Stimulated activated effector memory CD8-positive, alpha-beta T cell treated with anti-CD3 and anti-CD28 coated beads, Interleukin-12 subunit alpha, Interleukin-12 subunit beta, amount 100 ng/mL, for 72 hours (primary cell): ENCODE results near the gene RAD51AP1.

ENCODE experiments used
- ATAC-seq: fragments of 150-1000 bp; cut with Tn5 transposase; 2 replicates; pipeline ENCODE4 v1.10.0; 2021
- DNase-seq, 2 donors: peaks; one replicate each; pipeline ENCODE4 v3.0.0; 2021 to 2022; ENCODE audit warnings: low spot score in 2 of 2
- H3K27ac Mint-ChIP-seq: one replicate; pipeline ENCODE4 v1.8.0; 2022; ENCODE audit warnings: mild to moderate bottlenecking, mixed read lengths
- H3K36me3 Mint-ChIP-seq: one replicate; pipeline ENCODE4 v1.8.0; 2022; ENCODE audit warnings: mild to moderate bottlenecking, mixed read lengths
- H3K4me1 Mint-ChIP-seq: one replicate; pipeline ENCODE4 v1.8.0; 2022; ENCODE audit warnings: mixed read lengths
- H3K4me3 Mint-ChIP-seq: one replicate; pipeline ENCODE4 v1.8.0; 2022; ENCODE audit warnings: mild to moderate bottlenecking, mixed read lengths
- H3K9me3 Mint-ChIP-seq: one replicate; pipeline ENCODE4 v1.8.0; 2022; ENCODE audit warnings: mixed read lengths

Gene RAD51AP1

GRCh38 chr12:4530982-4531586, 7.6 kb upstream of the RAD51AP1 start:
- no peak for ATAC-seq
- Mint-ChIP-seq H3K4me3 (no peak overlapping the region), H3K9me3 (no peaks in the 10 kb centered on the region), H3K4me1 (no peaks in the 10 kb centered on the region), H3K36me3 (peaks cover 21% of the 10 kb centered on the region), H3K27ac (no peak overlapping the region)
- no peak for DNase-seq

DNA sequence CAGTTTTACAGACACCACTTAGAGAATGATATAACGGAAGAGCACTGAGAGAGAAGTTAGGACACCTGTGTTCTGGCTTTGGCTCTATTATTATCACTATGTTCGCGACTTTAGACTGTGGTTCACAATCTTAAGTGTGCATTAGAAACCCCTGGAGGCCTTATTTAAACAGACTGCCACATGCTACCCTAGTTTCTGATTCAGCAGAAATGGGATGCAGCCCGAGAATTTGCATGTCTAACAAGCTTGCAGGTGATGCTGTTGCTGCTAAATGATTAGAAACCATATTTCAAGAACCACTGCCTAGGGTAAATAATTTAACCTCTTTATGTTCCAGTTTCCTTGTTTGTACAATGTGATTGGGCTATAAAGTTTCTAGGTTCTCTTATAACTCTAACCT, 3.6 kb upstream of the RAD51AP1 start:
- Mint-ChIP-seq H3K9me3 (no peaks in the 10 kb centered on the region), H3K4me1 (peaks cover 24% of the 10 kb centered on the region), H3K36me3 (peaks cover 12% of the 10 kb centered on the region), H3K27ac (no peak overlapping the region), H3K4me3 (no peak overlapping the region)
- ATAC-seq = no peak
- no peak for DNase-seq

GRCh38 chr12:4535871-4536270, 2.8 kb upstream of the RAD51AP1 start:
- Mint-ChIP-seq H3K27ac (no peak overlapping the region), H3K36me3 (peaks cover 17% of the 10 kb centered on the region), H3K4me1 (peaks cover 26% of the 10 kb centered on the region), H3K9me3 (no peaks in the 10 kb centered on the region), H3K4me3 (no peak overlapping the region)
- ATAC-seq (no peak), DNase-seq (no peak)

DNA sequence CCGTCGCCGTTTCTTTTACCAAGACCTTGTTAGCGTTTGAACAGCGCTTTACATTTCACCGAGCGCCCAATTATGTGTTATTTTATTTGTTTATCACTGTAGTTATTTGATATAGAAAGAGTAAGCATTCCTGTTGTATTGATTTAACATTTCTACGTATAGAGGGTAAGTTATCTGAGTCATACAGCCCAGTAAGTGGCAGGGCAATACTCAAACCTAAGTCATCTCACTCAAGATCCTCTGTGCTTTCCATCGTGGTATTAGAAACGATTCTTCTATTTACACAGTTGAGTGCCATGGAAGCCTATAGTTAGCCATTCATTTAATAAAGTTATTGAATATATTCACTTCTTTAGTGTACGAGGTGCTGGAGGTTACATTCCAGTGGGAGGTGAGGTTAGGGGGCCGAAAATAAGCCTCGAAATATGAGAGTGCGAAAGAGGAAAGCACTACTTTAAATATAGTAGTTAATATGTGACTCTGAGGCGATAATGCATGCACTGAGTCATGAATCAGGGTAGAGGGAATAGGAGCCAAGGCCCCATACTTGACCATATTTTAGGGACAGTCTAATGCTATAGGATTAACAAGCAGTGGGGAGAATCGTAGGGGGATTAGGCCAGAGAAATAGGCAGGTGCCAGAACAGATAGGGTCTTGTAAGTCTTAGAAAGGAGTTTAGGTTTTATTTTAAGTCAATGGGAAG, 629 bp downstream of the RAD51AP1 start:
- H3K4me3 Mint-ChIP-seq = peak overlapping the region; percentile 93
- no peaks in the 10 kb centered on the region for H3K9me3 Mint-ChIP-seq
- peaks cover 26% of the 10 kb centered on the region for H3K4me1 Mint-ChIP-seq
- peak overlapping the region; percentile 100 for H3K27ac Mint-ChIP-seq
- ATAC-seq (peak; percentile 53), DNase-seq (no peak)
- peaks cover 45% of the 10 kb centered on the region for H3K36me3 Mint-ChIP-seq

GRCh38 chr12:4540170-4540569, 1.5 kb downstream of the RAD51AP1 start:
- DNase-seq (no peak), ATAC-seq (peak; percentile 42)
- H3K36me3 Mint-ChIP-seq = peaks cover 53% of the 10 kb centered on the region
- H3K4me1 Mint-ChIP-seq = peaks cover 26% of the 10 kb centered on the region
- peak overlapping the region; percentile 100 for H3K27ac Mint-ChIP-seq
- H3K9me3 Mint-ChIP-seq = no peaks in the 10 kb centered on the region
- peak overlapping the region; percentile 93 for H3K4me3 Mint-ChIP-seq

DNA sequence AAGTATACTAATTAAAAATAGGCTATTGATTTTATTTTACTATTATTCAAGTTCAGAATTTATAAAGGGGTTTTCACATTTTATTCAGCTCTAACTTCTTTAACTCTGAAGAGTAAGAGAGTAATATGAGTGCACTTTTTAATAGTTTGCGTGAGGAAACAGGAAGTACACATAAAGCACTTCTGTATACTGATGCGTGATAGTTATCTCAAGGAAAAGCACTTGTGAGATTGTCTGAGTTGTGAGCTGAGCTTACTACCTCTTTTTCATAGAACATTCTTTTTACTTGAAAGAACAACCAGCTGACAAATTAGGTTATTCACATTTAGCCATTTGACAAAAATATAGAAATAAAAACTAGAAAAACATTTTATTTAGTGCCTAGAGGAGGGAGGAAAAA, 1.9 kb downstream of the RAD51AP1 start:
- H3K27ac Mint-ChIP-seq = no peak overlapping the region
- H3K36me3 Mint-ChIP-seq = peaks cover 58% of the 10 kb centered on the region
- H3K4me3 Mint-ChIP-seq = no peak overlapping the region
- peaks cover 26% of the 10 kb centered on the region for H3K4me1 Mint-ChIP-seq
- H3K9me3 Mint-ChIP-seq = no peaks in the 10 kb centered on the region
- DNase-seq (no peak), ATAC-seq (no peak)

GRCh38 chr12:4545195-4545594, 6.5 kb downstream of the RAD51AP1 start:
- DNase-seq = no peak
- Mint-ChIP-seq H3K36me3 (peaks cover 70% of the 10 kb centered on the region), H3K9me3 (no peaks in the 10 kb centered on the region), H3K27ac (no peak overlapping the region), H3K4me1 (peaks cover under 1% of the 10 kb centered on the region), H3K4me3 (no peak overlapping the region)
- no peak for ATAC-seq

- H3K4me1 Mint-ChIP-seq = no peaks in the 10 kb centered on the region
- DNase-seq = no peak
- no peak overlapping the region for H3K27ac Mint-ChIP-seq
- H3K36me3 Mint-ChIP-seq = peaks cover 27% of the 10 kb centered on the region
- ATAC-seq = no peak
- no peaks in the 10 kb centered on the region for H3K9me3 Mint-ChIP-seq
- no peak overlapping the region for H3K4me3 Mint-ChIP-seq
These were observed 13.5 kb downstream of the RAD51AP1 start for GRCh38 chr12:4552191-4552590.

GRCh38 chr12:4553943-4554342, 15.3 kb downstream of the RAD51AP1 start:
- Mint-ChIP-seq H3K4me3 (no peak overlapping the region), H3K27ac (no peak overlapping the region), H3K4me1 (no peaks in the 10 kb centered on the region), H3K36me3 (peaks cover 23% of the 10 kb centered on the region), H3K9me3 (no peaks in the 10 kb centered on the region)
- DNase-seq (no peak), ATAC-seq (no peak)

GRCh38 chr12:4555804-4556203, 17.1 kb downstream of the RAD51AP1 start:
- H3K27ac Mint-ChIP-seq = no peak overlapping the region
- H3K4me3 Mint-ChIP-seq = no peak overlapping the region
- H3K9me3 Mint-ChIP-seq = no peaks in the 10 kb centered on the region

GRCh38 chr12:4556735-4557530, 18.2 kb downstream of the RAD51AP1 start:
- ATAC-seq (no peak), DNase-seq (no peak)
- H3K27ac Mint-ChIP-seq = no peak overlapping the region
- no peaks in the 10 kb centered on the region for H3K9me3 Mint-ChIP-seq
- no peaks in the 10 kb centered on the region for H3K36me3 Mint-ChIP-seq
- no peaks in the 10 kb centered on the region for H3K4me1 Mint-ChIP-seq
- H3K4me3 Mint-ChIP-seq = no peak overlapping the region

More at GRCh38 chr12:4555804-4556203, 17.1 kb downstream of the RAD51AP1 start:
- no peak for ATAC-seq
- Mint-ChIP-seq H3K4me1 (no peaks in the 10 kb centered on the region), H3K36me3 (peaks cover 9% of the 10 kb centered on the region)
- no peak for DNase-seq

GRCh38 chr12:4557586-4557985, 18.9 kb downstream of the RAD51AP1 start:
- H3K27ac Mint-ChIP-seq = no peak overlapping the region
- no peak for DNase-seq

GRCh38 chr12:4558171-4558570, 19.5 kb downstream of the RAD51AP1 start:
- no peak overlapping the region for H3K4me3 Mint-ChIP-seq
- ATAC-seq (no peak), DNase-seq (no peak)
- H3K36me3 Mint-ChIP-seq = no peaks in the 10 kb centered on the region
- H3K27ac Mint-ChIP-seq = no peak overlapping the region
- no peaks in the 10 kb centered on the region for H3K4me1 Mint-ChIP-seq
- H3K9me3 Mint-ChIP-seq = no peaks in the 10 kb centered on the region

More at GRCh38 chr12:4557586-4557985, 18.9 kb downstream of the RAD51AP1 start:
- no peaks in the 10 kb centered on the region for H3K36me3 Mint-ChIP-seq
- no peak for ATAC-seq
- H3K4me3 Mint-ChIP-seq = no peak overlapping the region
- H3K9me3 Mint-ChIP-seq = no peaks in the 10 kb centered on the region
- no peaks in the 10 kb centered on the region for H3K4me1 Mint-ChIP-seq

DNA sequence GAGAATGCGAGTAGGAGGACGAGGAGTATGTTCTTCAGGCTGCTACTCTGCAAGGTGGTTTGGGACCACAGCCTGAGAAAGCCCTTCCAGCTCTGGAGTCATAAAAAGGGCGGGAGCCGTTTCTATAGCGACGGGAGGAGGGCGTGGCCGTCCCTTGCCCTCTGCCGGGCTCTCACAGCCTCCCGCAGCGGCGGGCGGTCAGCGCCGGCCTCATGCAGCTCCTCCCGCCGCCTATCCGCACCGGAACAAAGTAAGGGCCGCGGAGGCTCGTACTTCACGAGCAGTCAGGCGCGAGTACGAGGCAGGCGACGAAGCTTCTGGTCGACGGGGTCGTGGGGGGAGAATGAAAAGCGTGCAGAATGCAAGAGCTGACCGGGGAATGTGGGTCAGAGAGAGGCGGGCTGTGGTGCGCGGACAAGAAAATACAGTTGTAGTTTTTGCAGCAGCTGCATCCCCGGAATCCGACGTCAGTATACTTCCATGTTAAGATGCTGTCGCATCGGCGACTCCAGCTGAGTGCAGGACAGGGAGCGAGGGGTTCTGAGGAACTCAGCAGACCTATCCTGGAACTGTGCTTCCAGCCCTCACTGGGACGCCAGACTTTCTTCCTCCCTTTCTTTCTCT, 23.5 kb downstream of the RAD51AP1 start, which contains the start of gene DYRK4:
Gene DYRK4, plus strand, starts transcription at position 175 of the 624 bp plus-strand sequence. Its CDS starts 38 bp downstream, at position 213.
- DNase-seq (no peak), ATAC-seq (peak; percentile 34)
- Mint-ChIP-seq H3K4me1 (no peaks in the 10 kb centered on the region), H3K36me3 (no peaks in the 10 kb centered on the region), H3K27ac (peak within 1 kb of the TSS; percentile 56), H3K4me3 (no peak within 1 kb of the TSS), H3K9me3 (no peaks in the 10 kb centered on the region)

DNA sequence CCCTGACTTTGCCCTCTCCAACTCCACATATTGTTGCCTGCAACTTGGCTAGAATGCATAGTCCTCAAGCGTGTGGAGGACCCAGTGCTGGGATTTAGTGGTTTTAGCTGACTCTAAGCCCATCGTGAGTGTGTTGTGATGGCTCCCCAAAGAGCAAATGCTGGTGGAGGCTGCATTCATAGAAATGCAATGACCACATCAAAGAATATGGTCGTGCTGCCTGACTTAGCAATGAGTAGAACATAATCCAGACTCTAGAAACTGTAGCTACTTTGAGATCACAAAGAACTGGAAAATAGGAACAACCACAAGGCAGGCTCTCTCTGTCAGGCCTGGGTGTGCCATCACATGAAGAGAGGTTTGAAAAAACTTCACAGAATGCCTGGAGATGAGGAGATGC, 24.6 kb downstream of the RAD51AP1 start:
- Mint-ChIP-seq H3K9me3 (no peaks in the 10 kb centered on the region), H3K36me3 (no peaks in the 10 kb centered on the region), H3K27ac (no peak overlapping the region), H3K4me1 (no peaks in the 10 kb centered on the region), H3K4me3 (no peak overlapping the region)
- ATAC-seq (no peak), DNase-seq (no peak)
